ENCODE data around the gene SMIM11. TPM values are rescaled to one million over a fixed set of nuclear protein-coding genes. Genes with fewer than 3 reads are reported as not detected.

The SMIM11 gene
- total RNA-seq, 1 donor from 2014 or later: 14.1 TPM

GRCh38 chr21:34362670-34363069, 12.6 kb upstream of the SMIM11 start:
- no peak for DNase-seq (ENCODE audit: extremely low spot score, unreplicated experiment)
- H3K4me1 Mint-ChIP-seq (ENCODE audit: unreplicated experiment): peaks cover 12% of the 10 kb centered on the region
- no peak overlapping the region for H3K27ac Mint-ChIP-seq
- H3K9me3 Mint-ChIP-seq: peaks cover 6% of the 10 kb centered on the region
- TF ChIP-seq, protein P1, sequence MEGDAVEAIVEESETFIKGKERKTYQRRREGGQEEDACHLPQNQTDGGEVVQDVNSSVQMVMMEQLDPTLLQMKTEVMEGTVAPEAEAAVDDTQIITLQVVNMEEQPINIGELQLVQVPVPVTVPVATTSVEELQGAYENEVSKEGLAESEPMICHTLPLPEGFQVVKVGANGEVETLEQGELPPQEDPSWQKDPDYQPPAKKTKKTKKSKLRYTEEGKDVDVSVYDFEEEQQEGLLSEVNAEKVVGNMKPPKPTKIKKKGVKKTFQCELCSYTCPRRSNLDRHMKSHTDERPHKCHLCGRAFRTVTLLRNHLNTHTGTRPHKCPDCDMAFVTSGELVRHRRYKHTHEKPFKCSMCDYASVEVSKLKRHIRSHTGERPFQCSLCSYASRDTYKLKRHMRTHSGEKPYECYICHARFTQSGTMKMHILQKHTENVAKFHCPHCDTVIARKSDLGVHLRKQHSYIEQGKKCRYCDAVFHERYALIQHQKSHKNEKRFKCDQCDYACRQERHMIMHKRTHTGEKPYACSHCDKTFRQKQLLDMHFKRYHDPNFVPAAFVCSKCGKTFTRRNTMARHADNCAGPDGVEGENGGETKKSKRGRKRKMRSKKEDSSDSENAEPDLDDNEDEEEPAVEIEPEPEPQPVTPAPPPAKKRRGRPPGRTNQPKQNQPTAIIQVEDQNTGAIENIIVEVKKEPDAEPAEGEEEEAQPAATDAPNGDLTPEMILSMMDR (conservative IDR thresholded peaks at IDR 0.05): no peak
- no peak overlapping the region for H3K4me3 Mint-ChIP-seq
- peaks cover 8% of the 10 kb centered on the region for H3K27me3 Mint-ChIP-seq
- H3K36me3 Mint-ChIP-seq: no peaks in the 10 kb centered on the region

GRCh38 chr21:34363733-34364132, 11.6 kb upstream of the SMIM11 start, which contains the start of gene KCNE2:
Gene KCNE2 (plus strand): TSS chr21:34364006. CDS start chr21:34370479, 6,473 bp downstream.
- no peak within 1 kb of the TSS for H3K4me3 Mint-ChIP-seq
- TF ChIP-seq, protein P1 (conservative IDR thresholded peaks at IDR 0.05): no peak
- no peaks in the 10 kb centered on the region for H3K36me3 Mint-ChIP-seq
- H3K27ac Mint-ChIP-seq: no peak within 1 kb of the TSS
- peaks cover 3% of the 10 kb centered on the region for H3K9me3 Mint-ChIP-seq
- H3K4me1 Mint-ChIP-seq (ENCODE audit: unreplicated experiment): peaks cover 14% of the 10 kb centered on the region
- peaks cover 9% of the 10 kb centered on the region for H3K27me3 Mint-ChIP-seq
- DNase-seq (ENCODE audit: extremely low spot score, unreplicated experiment): peak; percentile 48

GRCh38 chr21:34364921-34365320, 10.4 kb upstream of the SMIM11 start:
- TF ChIP-seq, protein P1 (conservative IDR thresholded peaks at IDR 0.05): no peak
- H3K4me1 Mint-ChIP-seq (ENCODE audit: unreplicated experiment): peaks cover 14% of the 10 kb centered on the region
- peak; percentile 18 for DNase-seq (ENCODE audit: extremely low spot score, unreplicated experiment)
- H3K27me3 Mint-ChIP-seq: peaks cover 8% of the 10 kb centered on the region
- H3K4me3 Mint-ChIP-seq: no peak overlapping the region
- H3K36me3 Mint-ChIP-seq: no peaks in the 10 kb centered on the region
- H3K9me3 Mint-ChIP-seq: no peaks in the 10 kb centered on the region
- no peak overlapping the region for H3K27ac Mint-ChIP-seq

DNA sequence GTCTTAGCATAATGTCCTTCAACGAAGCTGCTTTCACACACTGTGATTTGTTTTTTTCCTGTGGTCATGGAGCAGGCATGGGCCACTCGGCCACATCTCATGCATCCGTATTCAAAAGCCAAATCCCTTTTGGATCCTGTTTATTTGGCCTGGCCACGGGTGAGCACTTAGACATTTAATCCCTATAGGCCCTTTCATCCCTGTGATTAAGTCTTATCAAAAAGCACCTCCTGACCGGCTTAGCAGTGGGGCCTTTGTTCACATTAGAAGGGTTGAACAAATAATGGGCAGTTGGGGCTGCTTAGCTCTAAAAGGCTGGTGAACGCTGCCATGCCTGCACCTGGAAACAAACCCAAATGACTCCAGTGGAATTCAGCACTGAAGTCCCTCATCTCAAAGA, 9.5 kb upstream of the SMIM11 start:
- Mint-ChIP-seq H3K36me3 (no peaks in the 10 kb centered on the region), H3K4me1 (ENCODE audit: unreplicated experiment) (peaks cover 14% of the 10 kb centered on the region), H3K4me3 (no peak overlapping the region), H3K27me3 (peaks cover 8% of the 10 kb centered on the region), H3K9me3 (no peaks in the 10 kb centered on the region), H3K27ac (no peak overlapping the region)
- TF ChIP-seq, protein P1 (conservative IDR thresholded peaks at IDR 0.05): no peak
- DNase-seq (ENCODE audit: extremely low spot score, unreplicated experiment): peak; percentile 47

DNA sequence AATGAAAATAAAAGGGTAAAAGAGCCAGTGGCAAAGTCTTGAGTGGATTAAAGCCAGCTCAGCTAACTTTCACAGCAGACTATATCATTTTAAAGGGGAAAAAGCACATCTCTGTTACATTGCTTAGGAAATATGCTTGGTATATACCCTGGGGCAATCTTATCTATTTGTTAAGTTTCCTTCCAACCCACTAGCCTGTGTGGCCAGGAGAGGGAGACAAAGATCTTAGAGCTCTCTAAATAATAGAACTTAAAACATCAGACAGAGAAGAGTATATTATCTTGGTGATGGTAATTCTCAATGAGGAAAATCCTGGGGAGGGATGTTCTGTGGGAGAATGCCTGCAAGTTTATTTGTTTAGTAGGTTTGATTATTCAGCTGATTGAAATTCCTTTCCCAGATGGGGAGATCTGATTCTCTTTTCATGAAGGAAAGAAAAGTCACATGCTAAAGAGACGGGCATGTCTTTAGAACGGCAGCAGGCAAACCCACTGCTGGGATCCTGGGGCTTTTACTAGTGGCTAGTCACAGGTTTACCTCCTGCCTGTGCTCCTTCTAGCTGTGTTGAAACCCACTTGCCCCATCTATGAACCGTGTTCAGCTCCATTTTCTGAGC, 7.9 kb upstream of the SMIM11 start:
- Mint-ChIP-seq H3K27ac (no peak overlapping the region), H3K9me3 (no peaks in the 10 kb centered on the region), H3K4me3 (no peak overlapping the region), H3K4me1 (ENCODE audit: unreplicated experiment) (peaks cover 7% of the 10 kb centered on the region), H3K27me3 (peaks cover 3% of the 10 kb centered on the region), H3K36me3 (no peaks in the 10 kb centered on the region)
- DNase-seq (ENCODE audit: extremely low spot score, unreplicated experiment): peak; percentile 48
- TF ChIP-seq, protein P1 (conservative IDR thresholded peaks at IDR 0.05): peak; percentile 89
